ENCODE data around the gene COPZ1. TPM values are rescaled to one million over a fixed set of nuclear protein-coding genes. Genes with fewer than 3 reads are reported as not detected.

COPZ1 gene
- total RNA-seq, 1 donor from 2014 or later: 137 TPM

DNA sequence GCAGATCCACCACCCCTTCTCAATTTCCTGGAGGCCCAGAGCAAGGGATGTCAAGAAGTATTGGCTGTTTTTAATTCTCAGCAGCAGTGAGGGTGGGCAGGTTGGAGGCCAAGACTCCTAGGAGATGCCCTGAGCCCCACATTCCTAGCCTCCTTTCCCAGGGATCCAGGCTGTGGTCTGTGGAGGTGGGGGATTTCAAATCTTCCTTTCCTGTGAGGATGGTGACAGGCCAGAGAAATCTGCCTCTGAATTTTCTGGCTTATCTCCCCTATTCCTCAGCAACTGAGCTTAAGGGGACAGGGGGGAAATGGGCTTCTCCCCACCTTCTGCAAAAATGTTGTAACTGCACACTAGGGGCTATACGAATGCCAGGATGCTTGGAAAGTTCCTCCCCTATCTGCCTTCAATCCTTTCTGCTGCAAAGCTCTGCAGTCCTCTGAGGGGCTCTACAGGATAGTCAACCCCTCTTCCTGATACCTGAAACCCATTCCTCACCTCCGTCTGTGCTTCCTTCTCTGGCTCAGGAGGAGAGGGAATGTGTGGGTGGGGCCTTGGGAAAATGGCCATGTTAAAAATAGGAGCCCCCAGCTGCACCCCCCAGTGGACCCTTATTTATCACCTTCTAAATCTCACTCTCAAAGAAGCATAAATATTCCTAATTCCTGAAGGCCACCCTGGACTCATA is 32.7 kb downstream of the COPZ1 start:
- Mint-ChIP-seq H3K36me3 (no peaks in the 10 kb centered on the region), H3K9me3 (no peaks in the 10 kb centered on the region), H3K4me3 (no peak overlapping the region), H3K27ac (no peak overlapping the region), H3K4me1 (peaks cover 19% of the 10 kb centered on the region), H3K27me3 (ENCODE audit: low read depth) (no peaks in the 10 kb centered on the region)
- no peak for DNase-seq (ENCODE audit: low spot score in 2 of 2, unreplicated experiment in 2 of 2)
- TF ChIP-seq, protein P1, sequence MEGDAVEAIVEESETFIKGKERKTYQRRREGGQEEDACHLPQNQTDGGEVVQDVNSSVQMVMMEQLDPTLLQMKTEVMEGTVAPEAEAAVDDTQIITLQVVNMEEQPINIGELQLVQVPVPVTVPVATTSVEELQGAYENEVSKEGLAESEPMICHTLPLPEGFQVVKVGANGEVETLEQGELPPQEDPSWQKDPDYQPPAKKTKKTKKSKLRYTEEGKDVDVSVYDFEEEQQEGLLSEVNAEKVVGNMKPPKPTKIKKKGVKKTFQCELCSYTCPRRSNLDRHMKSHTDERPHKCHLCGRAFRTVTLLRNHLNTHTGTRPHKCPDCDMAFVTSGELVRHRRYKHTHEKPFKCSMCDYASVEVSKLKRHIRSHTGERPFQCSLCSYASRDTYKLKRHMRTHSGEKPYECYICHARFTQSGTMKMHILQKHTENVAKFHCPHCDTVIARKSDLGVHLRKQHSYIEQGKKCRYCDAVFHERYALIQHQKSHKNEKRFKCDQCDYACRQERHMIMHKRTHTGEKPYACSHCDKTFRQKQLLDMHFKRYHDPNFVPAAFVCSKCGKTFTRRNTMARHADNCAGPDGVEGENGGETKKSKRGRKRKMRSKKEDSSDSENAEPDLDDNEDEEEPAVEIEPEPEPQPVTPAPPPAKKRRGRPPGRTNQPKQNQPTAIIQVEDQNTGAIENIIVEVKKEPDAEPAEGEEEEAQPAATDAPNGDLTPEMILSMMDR (IDR thresholded peaks at IDR 0.05; ENCODE audit: unreplicated experiment): no peak

DNA sequence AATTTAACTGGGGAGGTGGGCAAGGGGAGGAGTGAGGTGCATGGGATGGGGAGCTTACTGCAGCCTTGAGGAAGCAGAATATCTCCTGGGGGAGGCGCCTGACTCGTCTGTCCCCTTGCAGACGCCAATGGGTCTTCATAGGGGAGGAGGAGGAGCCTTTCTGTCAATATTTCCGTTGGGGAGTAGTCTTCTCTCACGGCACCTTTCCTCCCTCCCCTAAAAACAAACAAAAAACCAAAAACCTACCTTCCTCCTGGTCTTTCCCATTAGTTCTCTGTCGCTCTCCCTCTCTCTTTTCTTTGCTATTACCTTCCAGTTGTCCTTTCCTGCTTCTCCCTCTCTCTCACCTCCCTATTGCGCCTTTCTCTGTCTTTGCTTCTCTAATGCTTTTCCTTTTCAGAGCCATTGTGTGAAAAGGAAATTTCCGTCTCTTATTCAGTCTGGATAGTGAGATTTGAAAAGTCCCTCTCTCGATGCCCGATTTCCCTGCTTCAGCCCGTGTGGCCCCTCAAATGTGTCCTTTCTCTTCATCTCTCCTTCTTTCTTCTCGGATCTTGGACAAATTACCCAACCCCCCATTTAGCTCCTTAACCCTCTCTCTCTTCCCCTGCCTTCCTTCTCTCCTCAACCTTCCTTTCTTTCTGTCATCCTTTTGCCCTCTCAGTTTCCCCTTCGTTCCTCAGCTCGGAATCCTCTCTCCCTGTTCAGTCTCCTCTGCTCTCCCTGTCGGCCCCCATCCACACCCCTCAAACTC is 33.4 kb downstream of the COPZ1 start:
- Mint-ChIP-seq H3K27me3 (ENCODE audit: low read depth) (no peaks in the 10 kb centered on the region), H3K4me1 (peaks cover 12% of the 10 kb centered on the region), H3K27ac (no peak overlapping the region), H3K9me3 (no peaks in the 10 kb centered on the region), H3K4me3 (no peak overlapping the region), H3K36me3 (no peaks in the 10 kb centered on the region)
- TF ChIP-seq, protein P1 (IDR thresholded peaks at IDR 0.05; ENCODE audit: unreplicated experiment): no peak
- DNase-seq (ENCODE audit: low spot score in 2 of 2, unreplicated experiment in 2 of 2): no peak

DNA sequence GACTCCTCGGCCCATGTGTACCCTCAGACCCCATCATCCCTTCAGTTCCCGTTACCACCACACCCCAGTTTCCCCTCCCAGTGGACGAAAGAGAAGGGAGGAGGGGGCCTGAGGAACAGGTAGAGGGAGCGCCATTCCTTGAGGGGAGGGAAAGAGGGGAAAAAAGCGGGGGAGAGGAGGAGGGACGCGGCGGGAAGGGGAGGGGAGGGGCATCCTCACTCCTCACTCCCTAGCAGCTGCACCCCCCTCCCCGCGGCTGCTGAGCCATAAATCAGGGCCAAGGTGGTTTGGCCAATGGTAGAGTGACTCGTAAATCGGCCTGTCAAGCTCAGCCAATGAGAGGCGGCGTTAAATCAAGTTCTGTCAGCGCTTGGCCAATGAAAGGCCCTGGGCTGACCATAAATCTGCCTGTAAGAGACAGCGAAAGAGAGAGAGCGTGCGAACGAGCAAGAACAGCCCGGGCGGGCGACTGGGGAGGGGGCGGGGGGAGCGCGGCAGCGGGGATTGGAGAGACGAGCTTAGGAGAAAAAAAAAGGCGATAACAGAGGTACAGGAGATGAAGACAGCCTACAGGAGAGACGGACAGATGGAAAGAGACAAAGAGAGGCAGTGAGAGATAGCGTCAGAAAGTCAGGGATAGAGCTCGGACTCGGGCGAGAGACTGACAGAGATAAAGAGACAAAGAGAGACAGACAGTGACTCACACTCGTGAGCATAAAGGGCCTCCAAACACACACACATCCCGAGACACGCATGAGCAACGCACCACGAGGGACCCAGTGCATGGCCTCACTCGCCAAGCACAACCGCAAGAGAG is 34.2 kb downstream of the COPZ1 start:
- Mint-ChIP-seq H3K36me3 (no peaks in the 10 kb centered on the region), H3K27ac (no peak overlapping the region), H3K4me3 (no peak overlapping the region), H3K27me3 (ENCODE audit: low read depth) (no peaks in the 10 kb centered on the region), H3K9me3 (no peaks in the 10 kb centered on the region), H3K4me1 (peaks cover 9% of the 10 kb centered on the region)
- DNase-seq (ENCODE audit: low spot score in 2 of 2, unreplicated experiment in 2 of 2): peak; percentile 85 to 96
- TF ChIP-seq, protein P1 (IDR thresholded peaks at IDR 0.05; ENCODE audit: unreplicated experiment): no peak

DNA sequence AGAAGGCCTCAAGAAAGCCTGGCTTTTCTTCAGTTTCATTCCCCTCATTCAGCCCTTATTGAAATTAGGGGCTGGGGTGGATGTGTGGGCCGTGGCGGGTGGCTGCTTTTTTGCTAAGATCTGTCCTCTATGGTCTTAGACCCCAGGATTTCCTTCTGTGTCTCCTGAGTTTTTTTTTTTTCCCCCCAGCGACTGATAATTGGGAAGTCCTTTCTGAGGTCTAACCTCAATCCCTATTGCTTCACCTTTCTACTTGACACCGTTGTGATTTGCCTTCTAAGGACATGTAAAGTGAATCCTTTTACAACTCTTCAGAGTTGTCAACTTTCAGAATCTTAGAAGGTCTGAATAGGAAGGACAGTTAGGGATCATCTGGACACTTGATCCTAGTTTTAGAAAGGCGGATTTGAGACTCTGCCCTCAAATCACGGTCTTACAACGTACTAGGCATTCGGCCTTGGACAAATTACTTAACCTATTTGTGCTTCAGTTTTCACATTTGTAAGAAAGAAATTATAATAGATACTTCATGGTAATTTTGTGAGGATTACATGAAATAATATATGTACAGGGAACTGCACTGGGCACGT is 34.9 kb downstream of the COPZ1 start:
- TF ChIP-seq, protein P1 (IDR thresholded peaks at IDR 0.05; ENCODE audit: unreplicated experiment): no peak
- Mint-ChIP-seq H3K4me3 (no peak overlapping the region), H3K27me3 (ENCODE audit: low read depth) (no peaks in the 10 kb centered on the region), H3K27ac (no peak overlapping the region), H3K4me1 (peaks cover 9% of the 10 kb centered on the region), H3K9me3 (no peaks in the 10 kb centered on the region), H3K36me3 (no peaks in the 10 kb centered on the region)
- no peak for DNase-seq (ENCODE audit: low spot score in 2 of 2, unreplicated experiment in 2 of 2)

DNA sequence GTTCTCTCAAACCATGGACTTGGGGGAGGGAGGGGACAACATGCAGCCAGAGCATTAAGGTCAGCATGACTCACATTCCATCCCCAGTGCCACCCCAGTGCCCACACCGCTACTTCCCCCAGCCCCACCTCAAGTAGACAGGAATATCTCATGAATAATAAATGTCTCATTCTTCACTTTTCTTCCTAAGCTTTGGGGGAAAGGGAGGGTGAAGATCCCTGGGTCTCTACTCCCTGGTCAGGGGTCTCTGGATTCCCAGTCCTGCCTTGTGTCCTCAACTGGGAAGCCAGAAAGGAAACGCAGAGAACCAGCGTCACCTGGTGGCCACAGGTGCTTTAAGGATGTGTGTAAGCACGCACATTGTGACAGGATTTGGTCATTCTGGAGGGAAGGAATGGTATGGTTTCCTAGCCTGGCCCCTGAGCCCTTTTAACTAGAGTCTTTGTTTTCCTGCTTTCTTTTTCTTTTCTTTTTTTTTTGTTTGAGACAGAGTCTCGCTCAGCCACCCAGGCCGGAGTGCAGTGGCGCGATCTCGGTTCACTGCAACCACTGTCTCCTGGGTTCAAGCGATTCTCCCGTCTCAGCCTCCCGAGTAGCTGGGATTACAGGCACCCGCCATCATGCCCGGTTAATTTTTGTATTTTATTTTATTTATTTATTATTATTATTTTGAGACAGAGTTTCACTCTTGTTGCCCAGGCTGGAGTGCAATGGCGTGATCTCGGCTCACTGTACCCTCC is 36.0 kb downstream of the COPZ1 start:
- peaks cover 9% of the 10 kb centered on the region for H3K4me1 Mint-ChIP-seq
- no peak overlapping the region for H3K4me3 Mint-ChIP-seq
- H3K27me3 Mint-ChIP-seq (ENCODE audit: low read depth): no peaks in the 10 kb centered on the region
- DNase-seq (ENCODE audit: low spot score in 2 of 2, unreplicated experiment in 2 of 2): peak; percentile 66 to 87
- no peaks in the 10 kb centered on the region for H3K9me3 Mint-ChIP-seq
- no peak overlapping the region for H3K27ac Mint-ChIP-seq
- no peaks in the 10 kb centered on the region for H3K36me3 Mint-ChIP-seq
- TF ChIP-seq, protein P1 (IDR thresholded peaks at IDR 0.05; ENCODE audit: unreplicated experiment): peak; percentile 85
